Measurements from ENCODE around the gene SLC8A1.

- TF ChIP-seq POLR2A (IDR thresholded peaks at IDR 0.05) (no peak), CTCF (IDR thresholded peaks at IDR 0.05) (no peak)
Observed at GRCh38 chr2:40440835-40441234, 11.1 kb downstream of the SLC8A1 start.

Data from upper lobe of left lung (tissue), 4 donors.